ENCODE data around the gene DLGAP1.

DLGAP1 gene

GRCh38 chr18:4143585-4143984, 311.5 kb downstream of the DLGAP1 start:
- no peak for ATAC-seq

GRCh38 chr18:4142876-4143275, 312.2 kb downstream of the DLGAP1 start:
- ATAC-seq: no peak
- TF ChIP-seq ISL1 (CRISPR knock-in tag; IDR thresholded peaks at IDR 0.05) (no peak), CREB5 (CRISPR knock-in tag; IDR thresholded peaks at IDR 0.05; ENCODE audit: low read depth) (no peak), OSR1 (CRISPR knock-in tag; IDR thresholded peaks at IDR 0.05) (no peak), ZFP3 (CRISPR knock-in tag; IDR thresholded peaks at IDR 0.05) (no peak), ZFP30 (CRISPR knock-in tag; IDR thresholded peaks at IDR 0.05) (no peak), TSHZ2 (CRISPR knock-in tag; IDR thresholded peaks at IDR 0.05) (no peak), POU6F1 (CRISPR knock-in tag; IDR thresholded peaks at IDR 0.05; ENCODE audit: borderline replicate concordance, low read depth) (no peak), ZC3H10 (CRISPR knock-in tag; IDR thresholded peaks at IDR 0.05) (no peak), PPARA (CRISPR knock-in tag; IDR thresholded peaks at IDR 0.05; ENCODE audit: borderline replicate concordance) (no peak), TCF4 (CRISPR knock-in tag; IDR thresholded peaks at IDR 0.05; ENCODE audit: borderline replicate concordance) (no peak)

More at GRCh38 chr18:4143585-4143984, 311.5 kb downstream of the DLGAP1 start:
- no peak for TF ChIP-seq TSHZ2 (CRISPR knock-in tag; IDR thresholded peaks at IDR 0.05)
- TF ChIP-seq PATZ1 (CRISPR knock-in tag; IDR thresholded peaks at IDR 0.05; ENCODE audit: borderline replicate concordance): no peak
- TF ChIP-seq ZC3H10 (CRISPR knock-in tag; IDR thresholded peaks at IDR 0.05): no peak
- TF ChIP-seq RARB (CRISPR knock-in tag; IDR thresholded peaks at IDR 0.05): no peak
- TF ChIP-seq ZFP3 (CRISPR knock-in tag; IDR thresholded peaks at IDR 0.05): no peak
- no peak for TF ChIP-seq ESRRG (CRISPR knock-in tag; IDR thresholded peaks at IDR 0.05)
- TF ChIP-seq ZNF565 (CRISPR knock-in tag; conservative IDR thresholded peaks at IDR 0.05; ENCODE audit: low read depth): no peak
- TF ChIP-seq PPARA (CRISPR knock-in tag; IDR thresholded peaks at IDR 0.05; ENCODE audit: borderline replicate concordance): no peak
- TF ChIP-seq ZNF8 (CRISPR knock-in tag; IDR thresholded peaks at IDR 0.05): no peak
- TF ChIP-seq ZFP30 (CRISPR knock-in tag; IDR thresholded peaks at IDR 0.05): no peak
- TF ChIP-seq CSRNP3 (CRISPR knock-in tag; IDR thresholded peaks at IDR 0.05): no peak
- TF ChIP-seq POU6F1 (CRISPR knock-in tag; IDR thresholded peaks at IDR 0.05; ENCODE audit: borderline replicate concordance, low read depth): no peak
- TF ChIP-seq ISL1 (CRISPR knock-in tag; IDR thresholded peaks at IDR 0.05): no peak
- no peak for TF ChIP-seq TOX (CRISPR knock-in tag; IDR thresholded peaks at IDR 0.05; ENCODE audit: borderline replicate concordance)
- TF ChIP-seq SNAI2 (CRISPR knock-in tag; IDR thresholded peaks at IDR 0.05): no peak
- no peak for TF ChIP-seq BACH2 (CRISPR knock-in tag; IDR thresholded peaks at IDR 0.05; ENCODE audit: borderline replicate concordance)
- TF ChIP-seq ZNF70 (CRISPR knock-in tag; IDR thresholded peaks at IDR 0.05): no peak

All from SK-N-SH treated with all-trans-retinoic acid at 6 μM for 48 hours (cell line).